Mesenchymal stem cell (in vitro differentiated cells and primary cell): ENCODE data around the gene EMC8.
A peak's percentile ranks its signal among the peaks of the same experiment; 100 is the strongest.

ENCODE experiments used
- DNase-seq: peaks from one replicate; pipeline ENCODE4 v3.0.0-alpha.2; 2013
- H2AFZ ChIP-seq: one replicate; pipeline ENCODE4 v1.6.1; 2013; ENCODE audit warnings: low read depth, mild to moderate bottlenecking, control low read depth, inconsistent platforms, low read length, moderate library complexity
- H2AK5ac ChIP-seq: 2 replicates; pipeline ENCODE4 v1.6.1; 2013; ENCODE audit warnings: low read length, moderate library complexity, mild to moderate bottlenecking, inconsistent platforms; ENCODE audit not compliant: severe bottlenecking
- H2BK120ac ChIP-seq: one replicate; pipeline ENCODE4 v1.6.1; 2013; ENCODE audit warnings: low read depth, mild to moderate bottlenecking, inconsistent platforms, low read length, moderate library complexity
- H2BK12ac ChIP-seq, 2 experiments: one replicate each; pipeline ENCODE4 v1.6.1; 2013; ENCODE audit warnings: inconsistent platforms in 2 of 2, low read length in 2 of 2, mild to moderate bottlenecking in 2 of 2, moderate library complexity in 2 of 2, control low read depth in 1 of 2
- H2BK15ac ChIP-seq: one replicate; pipeline ENCODE4 v1.6.1; 2013; ENCODE audit warnings: mild to moderate bottlenecking, low read depth, inconsistent platforms; ENCODE audit not compliant: poor library complexity, severe bottlenecking
- H2BK5ac ChIP-seq: 2 replicates; pipeline ENCODE4 v1.6.1; 2013; ENCODE audit warnings: low read depth, mild to moderate bottlenecking, low read length, control low read depth, inconsistent platforms; ENCODE audit not compliant: poor library complexity, severe bottlenecking
- H3K14ac ChIP-seq, 2 experiments: one replicate each; pipeline ENCODE4 v1.6.1; 2013; ENCODE audit warnings: inconsistent platforms in 2 of 2, low read length in 2 of 2, control low read depth in 1 of 2, mild to moderate bottlenecking in 1 of 2, moderate library complexity in 1 of 2
- H3K18ac ChIP-seq, 2 experiments: one replicate each; pipeline ENCODE4 v1.6.1; 2013; ENCODE audit warnings: inconsistent platforms in 2 of 2, low read length in 2 of 2, control low read depth in 1 of 2, low read depth in 1 of 2, mild to moderate bottlenecking in 1 of 2
- H3K23ac ChIP-seq, 2 experiments: one replicate each; pipeline ENCODE4 v1.6.1; 2013; ENCODE audit warnings: inconsistent platforms in 2 of 2, low read length in 2 of 2, mild to moderate bottlenecking in 2 of 2, moderate library complexity in 2 of 2, control low read depth in 1 of 2
- H3K27ac ChIP-seq: 2 replicates; pipeline ENCODE4 v1.5.1; 2013; ENCODE audit warnings: mild to moderate bottlenecking, moderate library complexity, low read length, control low read depth, inconsistent platforms; ENCODE audit not compliant: poor library complexity, severe bottlenecking
- H3K27me3 ChIP-seq, 2 experiments: 2 replicates each; pipeline versions ENCODE4 v1.6.1 to v1.7.0; 2013; ENCODE audit warnings: low read length in 2 of 2, mild to moderate bottlenecking in 2 of 2, moderate library complexity in 2 of 2, control low read depth in 1 of 2, inconsistent platforms in 1 of 2; ENCODE audit not compliant: control insufficient read depth in 1 of 2, insufficient read depth in 1 of 2
- H3K36me3 ChIP-seq, 2 experiments: 2 replicates each; pipeline versions ENCODE4 v1.6.1 to v1.7.0; 2013; ENCODE audit warnings: low read length in 2 of 2, control low read depth in 1 of 2, inconsistent platforms in 1 of 2, low read depth in 1 of 2, mild to moderate bottlenecking in 1 of 2; ENCODE audit not compliant: insufficient read depth in 2 of 2, control insufficient read depth in 1 of 2
- H3K4ac ChIP-seq, 2 experiments: one replicate each; pipeline ENCODE4 v1.6.1; 2013; ENCODE audit warnings: inconsistent platforms in 2 of 2, low read length in 2 of 2, mild to moderate bottlenecking in 2 of 2, moderate library complexity in 2 of 2, control low read depth in 1 of 2, low read depth in 1 of 2
- H3K4me1 ChIP-seq: 2 replicates; pipeline ENCODE4 v1.6.1; 2013; ENCODE audit warnings: low read depth, low read length, control low read depth; ENCODE audit not compliant: control insufficient read depth, insufficient read depth
- H3K4me2 ChIP-seq: 2 replicates; pipeline ENCODE4 v1.6.1; 2013; ENCODE audit warnings: low read length, mild to moderate bottlenecking, inconsistent platforms; ENCODE audit not compliant: poor library complexity, severe bottlenecking
- H3K4me3 ChIP-seq, 2 experiments: 2 replicates each; pipeline versions ENCODE4 v1.5.1 to v1.7.0; 2013; ENCODE audit warnings: low read length in 2 of 2, mild to moderate bottlenecking in 2 of 2, control low read depth in 1 of 2, low read depth in 1 of 2; ENCODE audit not compliant: insufficient read depth in 1 of 2
- H3K79me1 ChIP-seq: replicated peaks from 2 replicates; pipeline ENCODE4 v1.6.1; 2013; ENCODE audit warnings: mild to moderate bottlenecking, control low read depth, low read length, inconsistent platforms; ENCODE audit not compliant: poor library complexity, severe bottlenecking
- H3K9ac ChIP-seq: 2 replicates; pipeline ENCODE4 v1.7.0; 2013; ENCODE audit warnings: mild to moderate bottlenecking, low read length, moderate library complexity
- H3K9me3 ChIP-seq: 2 replicates; pipeline ENCODE4 v1.7.0; 2013; ENCODE audit warnings: mild to moderate bottlenecking, low read length; ENCODE audit not compliant: control insufficient read depth
- H4K8ac ChIP-seq: one replicate; pipeline ENCODE4 v1.6.1; 2013; ENCODE audit warnings: inconsistent platforms, mild to moderate bottlenecking, low read length, moderate library complexity
- H4K91ac ChIP-seq: one replicate; pipeline ENCODE4 v1.6.1; 2013; ENCODE audit warnings: mild to moderate bottlenecking, low read length, inconsistent platforms
- WGBS: methylation state at CpG from one replicate; pipeline ENCODE4 v1.1.7; 2013; ENCODE audit warnings: mixed read lengths; 5-methylcytosine and 5-hydroxymethylcytosine counted together

Gene EMC8

DNA sequence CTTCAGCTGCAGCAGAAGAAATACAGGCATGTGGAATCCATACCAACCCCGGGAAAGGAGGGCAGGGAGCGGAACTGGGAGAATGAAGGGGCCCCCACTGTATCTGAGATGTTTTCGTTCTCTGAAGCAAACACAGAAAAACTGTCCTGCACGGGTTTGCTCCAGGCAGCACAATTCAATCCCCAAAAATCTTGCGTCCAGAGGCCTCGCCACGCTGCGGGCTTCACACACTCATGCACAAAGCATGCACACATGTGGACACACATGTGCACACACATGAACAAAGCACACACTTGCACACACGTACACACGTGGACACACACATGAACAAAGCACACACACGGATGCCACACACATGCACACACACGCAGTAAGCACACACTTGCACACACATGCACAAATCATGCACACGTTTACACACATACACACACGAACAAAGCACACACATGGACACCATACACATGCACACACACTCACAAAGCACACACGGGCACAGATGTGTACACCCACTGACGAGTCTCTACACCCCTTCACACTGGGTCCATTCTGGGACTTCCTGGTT is 27.4 kb upstream of the EMC8 start:
- Histone ChIP-seq H4K8ac (no peak overlapping the region), H2BK5ac (no peak overlapping the region), H2BK120ac (no peak overlapping the region), H2AFZ (no peak overlapping the region), H2AK5ac (no peak overlapping the region), H3K79me1 (no peaks in the 10 kb centered on the region), H3K4me1 (peaks cover 1% of the 10 kb centered on the region), H3K9ac (no peak overlapping the region), H4K91ac (no peak overlapping the region), H3K36me3 (no peaks in the 10 kb centered on the region), H2BK15ac (no peak overlapping the region), H3K18ac (no peak overlapping the region), H3K4me2 (no peak overlapping the region), H3K27me3 (peaks cover 4 to 37% of the 10 kb centered on the region in 2 experiments), H2BK12ac (no peak overlapping the region), H3K14ac (peak overlapping the region in 1 of 2 experiments; percentile 68), H3K4ac (no peak overlapping the region), H3K4me3 (peak overlapping the region in 1 of 2 experiments; percentile 4), H3K27ac (no peak overlapping the region), H3K9me3 (peaks cover 3% of the 10 kb centered on the region), H3K23ac (no peak overlapping the region)
- no peak for DNase-seq
- 90% methylated on average over 16 of the region's 16 CpGs for WGBS

GRCh38 chr16:85825326-85825725 is 26.0 kb upstream of the EMC8 start:
- Histone ChIP-seq H3K36me3 (no peaks in the 10 kb centered on the region), H3K4me3 (no peak overlapping the region), H3K14ac (no peak overlapping the region), H3K27ac (no peak overlapping the region), H2BK12ac (no peak overlapping the region), H2BK5ac (no peak overlapping the region), H3K4me1 (peaks cover 1% of the 10 kb centered on the region), H2AFZ (no peak overlapping the region), H2AK5ac (no peak overlapping the region), H4K91ac (no peak overlapping the region), H3K79me1 (no peaks in the 10 kb centered on the region), H4K8ac (no peak overlapping the region), H2BK120ac (no peak overlapping the region), H3K23ac (no peak overlapping the region), H3K9ac (no peak overlapping the region), H3K4ac (no peak overlapping the region), H2BK15ac (no peak overlapping the region), H3K18ac (no peak overlapping the region), H3K27me3 (peaks cover 9 to 39% of the 10 kb centered on the region in 2 experiments), H3K9me3 (peaks cover 3% of the 10 kb centered on the region), H3K4me2 (no peak overlapping the region)
- 56% methylated on average over 9 of the region's 9 CpGs for WGBS
- no peak for DNase-seq

DNA sequence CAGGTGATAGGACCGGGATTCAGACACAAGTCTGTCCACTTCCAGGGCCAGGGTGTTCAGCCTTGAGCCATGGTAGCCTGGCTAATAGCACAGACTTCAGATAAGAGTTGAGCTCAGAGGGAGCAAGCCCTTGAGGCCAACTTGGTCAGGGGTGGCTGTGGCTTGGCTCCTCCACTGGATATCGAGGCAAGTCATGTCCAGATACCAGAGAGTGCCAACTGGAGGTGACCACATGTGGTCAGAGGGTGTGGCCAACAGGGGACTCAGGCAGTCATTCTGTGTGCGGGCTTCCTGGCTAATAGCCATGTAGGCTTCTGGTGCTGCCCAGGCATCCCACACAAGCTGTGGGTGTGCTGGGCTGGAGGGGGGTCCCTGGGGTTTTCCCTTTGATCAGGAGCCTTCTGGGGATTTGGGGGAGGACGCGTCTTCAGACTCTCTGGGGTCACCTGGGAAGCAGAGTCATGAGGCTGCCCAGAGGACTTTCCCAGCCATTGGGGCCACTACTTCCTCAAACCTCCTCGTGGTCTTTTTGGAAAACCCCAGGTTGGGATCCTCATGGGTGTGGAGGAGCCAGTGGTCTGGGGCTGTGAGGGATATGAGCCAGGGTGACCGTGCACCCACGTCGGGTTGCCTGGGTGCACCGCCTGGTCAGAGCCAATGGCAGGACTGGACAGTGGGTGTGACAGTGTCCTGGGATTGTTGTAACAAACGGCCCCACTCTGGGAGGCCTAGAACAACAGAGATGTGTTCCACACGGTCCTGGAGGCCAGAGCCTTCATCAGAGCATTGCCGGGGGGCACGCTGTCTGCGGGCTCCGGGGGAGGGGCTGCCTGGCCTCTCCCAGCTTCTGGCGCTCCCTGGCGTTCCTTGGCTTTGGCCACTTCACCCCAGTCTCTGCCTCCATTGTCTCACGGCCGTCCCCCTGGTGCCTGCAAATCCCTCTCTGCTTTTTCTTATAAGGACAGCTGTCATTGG is 25.1 kb upstream of the EMC8 start:
- Histone ChIP-seq H3K4me2 (no peak overlapping the region), H3K4me1 (peaks cover 1% of the 10 kb centered on the region), H2BK5ac (no peak overlapping the region), H3K9me3 (peaks cover 3% of the 10 kb centered on the region), H3K4ac (no peak overlapping the region), H3K27me3 (peaks cover 17 to 41% of the 10 kb centered on the region in 2 experiments), H4K91ac (no peak overlapping the region), H2AK5ac (no peak overlapping the region), H3K27ac (no peak overlapping the region), H2BK12ac (no peak overlapping the region), H3K36me3 (no peaks in the 10 kb centered on the region), H3K18ac (no peak overlapping the region), H3K9ac (no peak overlapping the region), H3K79me1 (no peaks in the 10 kb centered on the region), H2BK120ac (no peak overlapping the region), H2AFZ (no peak overlapping the region), H3K23ac (no peak overlapping the region), H2BK15ac (no peak overlapping the region), H3K14ac (no peak overlapping the region), H3K4me3 (no peak overlapping the region), H4K8ac (no peak overlapping the region)
- no peak for DNase-seq
- 85% methylated on average over 20 of the region's 20 CpGs for WGBS

- H3K4me2 ChIP-seq, result no peak overlapping the region
- H2BK15ac ChIP-seq, result no peak overlapping the region
- DNase-seq, result no peak
- no peak overlapping the region for H3K14ac ChIP-seq
- no peak overlapping the region for H4K8ac ChIP-seq
- H3K27me3 ChIP-seq, result peaks cover 19 to 43% of the 10 kb centered on the region in 2 experiments
- no peaks in the 10 kb centered on the region for H3K36me3 ChIP-seq
- H3K79me1 ChIP-seq, result no peaks in the 10 kb centered on the region
- no peak overlapping the region for H2AK5ac ChIP-seq
- H2AFZ ChIP-seq, result no peak overlapping the region
- 89% methylated on average over 1 of the region's 1 CpG for WGBS
- H3K4me1 ChIP-seq, result peaks cover 1% of the 10 kb centered on the region
- H2BK5ac ChIP-seq, result no peak overlapping the region
- H3K23ac ChIP-seq, result no peak overlapping the region
- no peak overlapping the region for H3K4ac ChIP-seq
- H2BK12ac ChIP-seq, result no peak overlapping the region
- no peak overlapping the region for H2BK120ac ChIP-seq
- no peak overlapping the region for H3K4me3 ChIP-seq
- peaks cover 3% of the 10 kb centered on the region for H3K9me3 ChIP-seq
- H3K18ac ChIP-seq, result no peak overlapping the region
- H3K27ac ChIP-seq, result no peak overlapping the region
- no peak overlapping the region for H4K91ac ChIP-seq
- no peak overlapping the region for H3K9ac ChIP-seq
Observed at GRCh38 chr16:85823328-85823920, 24.1 kb upstream of the EMC8 start.
